Endothelial cell of umbilical vein (primary cell): Measurements from ENCODE around the gene PCDHGA5. TPM values are rescaled to one million over a fixed set of nuclear protein-coding genes. Genes with fewer than 3 reads are reported as not detected.

Source experiments
- BruUV-seq: library from RNA; stranded (reverse); fragments of 400-500 nt; replicated peaks from 2 replicates; lab custom pipeline; 2021; lab: Mats Ljungman, UMichigan
- CTCF ChIA-PET: fragments of 300-600, 350-600 bp; sonication (Branson Sonifier 250); formaldehyde crosslinking; loops from one replicate; lab custom pipeline; 2021; ENCODE audit warnings: antibody characterized with exemption, inconsistent platforms; lab: Charles Lee
- POLR2A ChIA-PET: fragments of 300-600, 350-600 bp; sonication (Branson Sonifier 250); formaldehyde crosslinking; loops from one replicate; lab custom pipeline; 2021; ENCODE audit warnings: antibody characterized with exemption, inconsistent platforms; lab: Charles Lee
- DNase-seq: peaks from one replicate; pipeline ENCODE4 v3.0.0-alpha.2; 2011; ENCODE audit warnings: low read depth, low spot score
- FAIRE-seq: peaks from 2 replicates; lab custom pipeline; 2011; peaks lifted over from hg19 to GRCh38; lab: Jason Lieb, UNC
- H2AFZ ChIP-seq: 2 replicates; pipeline ENCODE4 v1.6.0; 2012; ENCODE audit warnings: low read depth, low read length, control low read depth, inconsistent platforms
- H3K27ac ChIP-seq: 2 replicates; pipeline ENCODE4 v1.5.1; 2011; ENCODE audit warnings: low read depth, mild to moderate bottlenecking, control low read depth, low read length, moderate library complexity; ENCODE audit not compliant: insufficient read depth
- H3K27me3 ChIP-seq, 2 experiments: 2 replicates each; pipeline versions ENCODE4 v1.6.0 to v1.6.1; 2011; ENCODE audit warnings: low read length in 2 of 2, mixed read lengths in 1 of 2; ENCODE audit not compliant: control insufficient read depth in 2 of 2, insufficient read depth in 2 of 2
- H3K36me3 ChIP-seq, 2 experiments: 2 replicates in 1 of 2; 3 replicates in 1 of 2; pipeline ENCODE4 v1.5.1; 2011; ENCODE audit warnings: low read length in 2 of 2, mild to moderate bottlenecking in 1 of 2, moderate library complexity in 1 of 2; ENCODE audit not compliant: control insufficient read depth in 2 of 2, insufficient read depth in 2 of 2; ENCODE audit errors: extremely low read depth in 1 of 2
- H3K4me1 ChIP-seq: 3 replicates; pipeline ENCODE4 v1.5.1; 2011; ENCODE audit warnings: mild to moderate bottlenecking, low read length; ENCODE audit not compliant: control insufficient read depth, insufficient read depth; ENCODE audit errors: extremely low read depth
- H3K4me2 ChIP-seq: 2 replicates; pipeline ENCODE4 v1.6.1; 2011; ENCODE audit warnings: low read length, control low read depth, mixed read lengths; ENCODE audit not compliant: insufficient read depth
- H3K4me3 ChIP-seq, 3 experiments: fragments of 200-600 bp in 1 of 3; sonication (generic), shearing (Covaris generic) in 1 of 3; replicated peaks in 1 of 3; 2 replicates each; pipeline ENCODE4 v1.5.1; 2011 to 2016; ENCODE audit warnings: control low read depth in 3 of 3, low read length in 3 of 3, mild to moderate bottlenecking in 2 of 3, inconsistent platforms in 1 of 3, low read depth in 1 of 3, moderate library complexity in 1 of 3; ENCODE audit not compliant: insufficient read depth in 1 of 3
- H3K79me2 ChIP-seq: 2 replicates; pipeline ENCODE4 v1.6.0; 2012; ENCODE audit warnings: low read length, inconsistent platforms; ENCODE audit not compliant: control insufficient read depth, insufficient read depth
- H3K9ac ChIP-seq: replicated peaks from 2 replicates; pipeline ENCODE3; 2011; ENCODE audit warnings: low read length, control low read depth; ENCODE audit not compliant: insufficient read depth; ENCODE audit errors: extremely low read depth
- H3K9me1 ChIP-seq: replicated peaks from 3 replicates; pipeline ENCODE4 v1.6.0; 2011; ENCODE audit warnings: mild to moderate bottlenecking, low read length; ENCODE audit not compliant: control insufficient read depth, insufficient read depth; ENCODE audit errors: extremely low read depth
- H3K9me3 ChIP-seq: replicated peaks from 2 replicates; pipeline ENCODE4 v1.5.1; 2012; ENCODE audit warnings: low read length, inconsistent platforms; ENCODE audit not compliant: control insufficient read depth, insufficient read depth
- H4K20me1 ChIP-seq: replicated peaks from 2 replicates; pipeline ENCODE3; 2011; ENCODE audit warnings: mild to moderate bottlenecking, low read length; ENCODE audit not compliant: control insufficient read depth, insufficient read depth; ENCODE audit errors: extremely low read depth
- CTCF ChIP-seq, 2 donors: IDR thresholded peaks; 1 replicate in 1 of 2; 2 replicates in 1 of 2; pipeline ENCODE4 v1.5.1; 2011; ENCODE audit warnings: low read length in 2 of 2, mild to moderate bottlenecking in 2 of 2, moderate library complexity in 2 of 2, control low read depth in 1 of 2, inconsistent platforms in 1 of 2, low read depth in 1 of 2; ENCODE audit not compliant: insufficient read depth in 1 of 2; ENCODE audit errors: extremely low read depth in 1 of 2
- EZH2 ChIP-seq: IDR thresholded peaks from 2 replicates; pipeline ENCODE4 v1.6.1; 2012; ENCODE audit warnings: borderline replicate concordance, low read depth, mild to moderate bottlenecking, moderate library complexity, low read length, inconsistent platforms; ENCODE audit not compliant: severe bottlenecking
- JUN ChIP-seq: IDR thresholded peaks from 2 replicates; pipeline ENCODE4 v1.6.1; 2011; ENCODE audit warnings: borderline replicate concordance, low read depth; ENCODE audit not compliant: insufficient read length, insufficient read depth
- POLR2AphosphoS5 ChIP-seq: IDR thresholded peaks from 2 replicates; pipeline ENCODE4 v1.6.1; 2012; ENCODE audit warnings: low read depth, mild to moderate bottlenecking, control low read depth, low read length, moderate library complexity; ENCODE audit not compliant: insufficient read depth
- dilution Hi-C: fragments of 300-500 bp; cut with MboI; formaldehyde crosslinking; loops from one replicate; pipeline ENCODE4 v1.15.0; 2019; ENCODE audit warnings: low sequenced_read_pairs; ENCODE audit not compliant: extremely low pct_ligation_motif_present
- intact Hi-C: fragments of 100-400 bp; cut with micrococcal nuclease; formaldehyde crosslinking; loops from one replicate; pipeline ENCODE4 v1.10.0; 2022
- polyA plus RNA-seq, 4 experiments: library from polyadenylated mRNA; depleted of rRNA in 3 of 4; stranded (reverse) in 3 of 4; unstranded in 1 of 4; fragments of >200 nt; gene quantifications; 2 replicates each; pipeline versions ENCODE4 v1.2.1 to v1.2.3, GENCODE V29; 2011 to 2012; ENCODE audit warnings: missing spikeins in 1 of 4
- total RNA-seq: library from RNA; stranded (reverse); gene quantifications from 2 replicates; pipeline ENCODE4 v1.2.3, GENCODE V29; 2021
- TF ChIP-seq, protein P1 (sequence below): IDR thresholded peaks from 2 replicates; pipeline ENCODE4 v1.6.1; 2011; ENCODE audit not compliant: insufficient read depth, insufficient read length

The PCDHGA5 gene
- total and polyA plus RNA-seq, 2 donors (not counting 3 experiments of a cell fraction or from before 2014, with no cell fraction given), result 0.36 to 0.93 TPM

GRCh38 chr5:141366016-141366896, 2.3 kb downstream of the PCDHGA5 start:
- Histone ChIP-seq H3K79me2 (no peaks in the 10 kb centered on the region), H4K20me1 (no peaks in the 10 kb centered on the region), H3K9me1 (no peaks in the 10 kb centered on the region), H3K27me3 (peaks cover 52 to 90% of the 10 kb centered on the region in 2 experiments), H3K9ac (no peak overlapping the region), H3K9me3 (peaks cover 2% of the 10 kb centered on the region), H3K4me1 (no peaks in the 10 kb centered on the region), H3K4me2 (no peak overlapping the region), H3K27ac (no peak overlapping the region), H3K36me3 (no peaks in the 10 kb centered on the region), H2AFZ (no peak overlapping the region), H3K4me3 (no peak overlapping the region)
- ChIA-PET POLR2A (no interaction called here), CTCF (interaction anchor here (0.8 to 1.3 kb wide), 2 partner anchors 22 to 36 kb away, joined by 3 read pairs; partner anchors contain the start of genes PCDHGA1 and PCDHGA3)
- peak; percentile 39 for TF ChIP-seq EZH2
- TF ChIP-seq, protein P1, sequence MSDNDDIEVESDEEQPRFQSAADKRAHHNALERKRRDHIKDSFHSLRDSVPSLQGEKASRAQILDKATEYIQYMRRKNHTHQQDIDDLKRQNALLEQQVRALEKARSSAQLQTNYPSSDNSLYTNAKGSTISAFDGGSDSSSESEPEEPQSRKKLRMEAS, result no peak
- no TSS peak for BruUV-seq
- FAIRE-seq (no peak), DNase-seq (no peak)
- dilution Hi-C loops (no loop called here), intact Hi-C loops (no loop called here)

- dilution Hi-C loops (no loop called here), intact Hi-C loops (loop anchor here (1.0 to 5.0 kb wide), 2 partner anchors 52 to 191 kb away; partner anchors contain the start of gene PCDHGA11)
- BruUV-seq, result TSS peak; percentile 11
- H3K79me2 ChIP-seq, result no peaks in the 10 kb centered on the region
- H3K4me2 ChIP-seq, result peak within 1 kb of the TSS; percentile 45
- H3K27me3 ChIP-seq, result peaks cover 40 to 91% of the 10 kb centered on the region in 2 experiments
- no peaks in the 10 kb centered on the region for H4K20me1 ChIP-seq
- CTCF ChIA-PET, result interaction anchor here (0.5 to 3.5 kb wide), 35 partner anchors 10 to 249 kb away, joined by 3 to 57 read pairs (median 5); partner anchors contain the start of genes DIAPH1, PCDHB14, PCDHB15 and PCDHGA1
- H3K9me3 ChIP-seq, result peaks cover under 1% of the 10 kb centered on the region
- H3K27ac ChIP-seq, result no peak within 1 kb of the TSS
- no peaks in the 10 kb centered on the region for H3K4me1 ChIP-seq
- H3K4me3 ChIP-seq, result peak within 1 kb of the TSS in 1 of 3 experiments; percentile 23
- no peaks in the 10 kb centered on the region for H3K36me3 ChIP-seq
- FAIRE-seq (no peak), DNase-seq (peak; percentile 40)
- POLR2A ChIA-PET, result no interaction called here
- H2AFZ ChIP-seq, result no peak within 1 kb of the TSS
- TF ChIP-seq JUN, result no peak
- no peak for TF ChIP-seq EZH2
- TF ChIP-seq CTCF (IDR thresholded peaks at IDR 0.05; ENCODE audit: extremely low read depth in 1 of 2, insufficient read depth in 1 of 2, low read depth in 1 of 2, low read length in 2 of 2), result peak in 1 of 2 donors; percentile 24
- TF ChIP-seq POLR2AphosphoS5, result no peak
- no peaks in the 10 kb centered on the region for H3K9me1 ChIP-seq
- H3K9ac ChIP-seq, result no peak within 1 kb of the TSS
These were observed 6.3 kb downstream of the PCDHGA5 start, which contains the start of gene PCDHGB3 for GRCh38 chr5:141369994-141370848. Gene PCDHGB3 (plus strand): TSS chr5:141370242. CDS start chr5:141370395, 153 bp downstream.
